Gastrocnemius medialis (tissue), 4 donors: ENCODE data around the gene ZNF547.
"Not testable (repeated sequence)": the region's sequence is repeated elsewhere in the genome, so short reads cannot be mapped to it uniquely, and the experiment has no call there.

Experiments used
- POLR2A ChIP-seq, 2 donors: fragments of 450-650 bp; IDR thresholded peaks; one replicate each; pipeline ENCODE4 v1.6.1; 2017; ENCODE audit warnings: antibody characterized with exemption in 2 of 2, mild to moderate bottlenecking in 2 of 2, moderate library complexity in 2 of 2
- TF ChIP-seq, protein P1 (sequence below), 5 experiments: fragments of 450-650 bp in 3 of 5; fragments of 200-600 bp in 2 of 5; sonication (generic) in 2 of 5; IDR thresholded peaks in 4 of 5; conservative IDR thresholded peaks in 1 of 5; 1 replicate in 4 of 5; 2 replicates in 1 of 5; pipeline ENCODE4 v1.5.1; 2016 to 2019; ENCODE audit warnings: antibody characterized with exemption in 5 of 5, mild to moderate bottlenecking in 3 of 5, moderate library complexity in 3 of 5

DNA sequence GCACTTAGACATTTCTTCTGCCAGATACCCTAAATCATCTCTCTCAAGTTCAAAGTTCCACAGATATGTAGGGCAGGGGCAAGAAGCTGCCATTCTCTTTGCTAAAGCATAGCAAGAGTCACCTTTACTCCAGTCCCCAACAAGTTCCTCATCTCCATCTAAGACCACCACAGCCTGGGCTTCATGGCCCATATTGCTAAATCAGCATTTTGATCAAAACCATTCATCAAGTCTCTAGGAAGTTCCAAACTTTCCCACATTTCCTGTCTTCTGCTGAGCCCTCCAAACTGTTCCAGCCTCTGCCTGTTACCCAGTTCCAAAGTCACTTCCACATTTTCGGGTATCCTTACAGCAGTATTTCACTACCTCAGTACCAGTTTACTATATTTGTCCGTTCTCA, 11.3 kb downstream of the ZNF547 start:
- TF ChIP-seq POLR2A (IDR thresholded peaks at IDR 0.05) = not testable (repeated sequence)
- TF ChIP-seq, protein P1, sequence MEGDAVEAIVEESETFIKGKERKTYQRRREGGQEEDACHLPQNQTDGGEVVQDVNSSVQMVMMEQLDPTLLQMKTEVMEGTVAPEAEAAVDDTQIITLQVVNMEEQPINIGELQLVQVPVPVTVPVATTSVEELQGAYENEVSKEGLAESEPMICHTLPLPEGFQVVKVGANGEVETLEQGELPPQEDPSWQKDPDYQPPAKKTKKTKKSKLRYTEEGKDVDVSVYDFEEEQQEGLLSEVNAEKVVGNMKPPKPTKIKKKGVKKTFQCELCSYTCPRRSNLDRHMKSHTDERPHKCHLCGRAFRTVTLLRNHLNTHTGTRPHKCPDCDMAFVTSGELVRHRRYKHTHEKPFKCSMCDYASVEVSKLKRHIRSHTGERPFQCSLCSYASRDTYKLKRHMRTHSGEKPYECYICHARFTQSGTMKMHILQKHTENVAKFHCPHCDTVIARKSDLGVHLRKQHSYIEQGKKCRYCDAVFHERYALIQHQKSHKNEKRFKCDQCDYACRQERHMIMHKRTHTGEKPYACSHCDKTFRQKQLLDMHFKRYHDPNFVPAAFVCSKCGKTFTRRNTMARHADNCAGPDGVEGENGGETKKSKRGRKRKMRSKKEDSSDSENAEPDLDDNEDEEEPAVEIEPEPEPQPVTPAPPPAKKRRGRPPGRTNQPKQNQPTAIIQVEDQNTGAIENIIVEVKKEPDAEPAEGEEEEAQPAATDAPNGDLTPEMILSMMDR (IDR thresholded peaks at IDR 0.05 in 4 of 5, conservative IDR thresholded peaks at IDR 0.05 in 1 of 5) = not testable (repeated sequence)
